Prostate gland (tissue), 2 donors: ENCODE data around the gene MCFD2. TPM values are rescaled to one million over a fixed set of nuclear protein-coding genes. Genes with fewer than 3 reads are reported as not detected.

Experiments used
- DNase-seq: peaks from one replicate; pipeline ENCODE4 v3.0.0-alpha.2; 2019; ENCODE audit warnings: low spot score
- H3K27ac ChIP-seq, 2 donors: fragments of 200-600 bp; sonication (generic); 2 replicates each; pipeline ENCODE4 v1.5.1; 2017 to 2019
- H3K27me3 ChIP-seq: fragments of 200-600 bp; sonication (generic); replicated peaks from 2 replicates; pipeline ENCODE4 v1.5.1; 2019; ENCODE audit not compliant: insufficient read depth
- H3K36me3 ChIP-seq, 2 donors: fragments of 200-600 bp; sonication (generic); 1 replicate in 1 of 2; 2 replicates in 1 of 2; pipeline versions ENCODE4 v1.5.1 to v1.8.1; 2017 to 2019
- H3K4me1 ChIP-seq: fragments of 200-600 bp; sonication (generic); replicated peaks from 2 replicates; pipeline ENCODE4 v1.5.1; 2019
- H3K4me3 ChIP-seq, 2 donors: fragments of 200-600 bp; sonication (generic); 2 replicates each; pipeline ENCODE4 v1.5.1; 2017 to 2019
- H3K9me3 ChIP-seq: fragments of 200-600 bp; sonication (generic); 2 replicates; pipeline ENCODE4 v1.5.1; 2017
- CTCF ChIP-seq, 4 experiments: fragments of 200-600 bp in 2 of 4; fragments of 450-650 bp in 2 of 4; sonication (generic) in 2 of 4; IDR thresholded peaks; 1 replicate in 3 of 4; 2 replicates in 1 of 4; pipeline ENCODE4 v1.5.1; 2016 to 2019; ENCODE audit warnings: antibody characterized with exemption in 4 of 4, mild to moderate bottlenecking in 2 of 4, moderate library complexity in 2 of 4
- POLR2A ChIP-seq: fragments of 450-650 bp; IDR thresholded peaks from one replicate; pipeline ENCODE4 v1.6.1; 2016; ENCODE audit warnings: antibody characterized with exemption, mild to moderate bottlenecking
- POLR2AphosphoS5 ChIP-seq: sonication (generic); formaldehyde crosslinking; IDR thresholded peaks from one replicate; pipeline ENCODE4 v1.6.1; 2017; ENCODE audit warnings: antibody characterized with exemption
- WGBS: methylation state at CpG from one replicate; pipeline ENCODE4 v1.1.5; 2018; 5-methylcytosine and 5-hydroxymethylcytosine counted together
- intact Hi-C: fragments of 100-400 bp; cut with DNase I; formaldehyde crosslinking; loops from one replicate; pipeline ENCODE4 v1.14.2; 2022
- total RNA-seq, 2 donors: library from RNA; depleted of rRNA; stranded (reverse); fragments of >200 nt; gene quantifications; one replicate each; pipeline ENCODE4 v1.1.0, GENCODE V29; 2016

The MCFD2 gene
- total RNA-seq, 2 donors from 2014 or later, result 77.9 to 88.4 TPM

DNA sequence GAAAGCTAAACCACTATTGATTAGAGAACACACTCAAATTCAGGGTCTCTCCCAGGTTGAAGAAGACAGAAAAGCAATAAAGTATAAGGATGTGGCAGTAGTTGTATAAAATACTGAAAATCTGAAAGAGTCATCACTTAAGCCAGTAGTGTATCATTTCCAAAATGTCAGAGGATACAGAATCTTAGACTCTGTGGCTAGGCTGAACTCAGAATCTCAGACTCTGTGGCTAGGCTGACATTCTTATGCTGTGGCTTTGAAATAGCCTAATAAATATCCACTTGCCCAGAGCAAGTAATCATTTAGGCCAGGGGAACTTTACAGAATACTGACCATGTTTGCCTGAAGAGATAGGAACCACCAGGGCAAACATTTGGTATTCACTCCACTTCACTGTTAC lies 13.1 kb downstream of the MCFD2 start:
- no peaks in the 10 kb centered on the region for H3K27me3 ChIP-seq
- no peak overlapping the region for H3K27ac ChIP-seq
- TF ChIP-seq CTCF (IDR thresholded peaks at IDR 0.05) (no peak), POLR2A (no peak), POLR2AphosphoS5 (no peak)
- H3K36me3 ChIP-seq, result no peaks in the 10 kb centered on the region
- no peaks in the 10 kb centered on the region for H3K4me1 ChIP-seq
- no peaks in the 10 kb centered on the region for H3K9me3 ChIP-seq
- no peak overlapping the region for H3K4me3 ChIP-seq
- intact Hi-C loops, result no loop called here
- DNase-seq, result no peak

DNA sequence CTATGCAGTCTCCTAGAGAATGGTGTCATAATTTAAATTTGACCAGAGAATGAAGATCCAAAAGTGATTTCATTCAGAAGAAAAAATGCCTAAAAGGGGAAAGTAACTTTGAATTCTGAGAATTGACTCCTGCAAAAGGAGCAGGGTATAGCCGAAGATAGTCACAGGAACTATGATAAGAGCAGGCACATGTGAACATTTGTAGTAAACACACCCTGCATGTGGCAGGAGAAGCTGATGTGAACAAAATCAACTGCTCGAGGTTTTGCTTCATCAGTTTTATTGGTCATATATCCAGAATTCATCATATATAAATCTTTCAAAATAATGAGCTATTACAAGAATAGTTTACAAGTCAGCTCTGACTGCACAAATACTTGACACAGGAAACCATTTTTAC lies 14.0 kb downstream of the MCFD2 start:
- 65% methylated on average over 2 of the region's 2 CpGs for WGBS
- intact Hi-C loops, result no loop called here
- no peaks in the 10 kb centered on the region for H3K27me3 ChIP-seq
- H3K36me3 ChIP-seq, result no peaks in the 10 kb centered on the region
- TF ChIP-seq POLR2A (no peak), POLR2AphosphoS5 (no peak), CTCF (IDR thresholded peaks at IDR 0.05) (no peak)
- no peaks in the 10 kb centered on the region for H3K9me3 ChIP-seq
- no peak overlapping the region for H3K27ac ChIP-seq
- DNase-seq, result no peak
- H3K4me3 ChIP-seq, result no peak overlapping the region
- no peaks in the 10 kb centered on the region for H3K4me1 ChIP-seq

DNA sequence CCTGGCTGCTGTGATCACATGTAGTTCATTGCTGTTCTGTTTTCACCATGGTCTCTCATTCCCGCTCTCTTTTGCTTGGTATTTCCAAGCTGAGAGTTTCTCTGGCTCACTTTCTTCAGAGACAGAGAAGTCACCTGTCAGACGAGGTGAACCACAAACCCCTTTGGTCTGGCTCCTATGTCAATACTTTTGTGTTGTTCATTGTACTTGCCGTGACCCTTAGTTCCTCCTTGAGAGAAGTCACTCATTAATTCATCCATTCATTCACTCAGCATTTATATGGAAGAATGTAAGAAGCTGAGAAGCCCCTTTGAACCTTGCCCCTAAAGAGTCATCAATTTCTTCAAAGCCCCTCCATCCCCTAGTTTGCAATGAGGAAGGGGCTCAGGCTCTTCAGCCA lies 15.2 kb downstream of the MCFD2 start:
- WGBS, result 63% methylated on average over 3 of the region's 3 CpGs
- Histone ChIP-seq H3K27me3 (no peaks in the 10 kb centered on the region), H3K9me3 (no peaks in the 10 kb centered on the region), H3K36me3 (no peaks in the 10 kb centered on the region), H3K4me1 (no peaks in the 10 kb centered on the region), H3K4me3 (no peak overlapping the region), H3K27ac (no peak overlapping the region)
- intact Hi-C loops, result no loop called here
- TF ChIP-seq CTCF (IDR thresholded peaks at IDR 0.05), result no peak
- TF ChIP-seq POLR2A, result no peak
- no peak for TF ChIP-seq POLR2AphosphoS5
- DNase-seq, result no peak

DNA sequence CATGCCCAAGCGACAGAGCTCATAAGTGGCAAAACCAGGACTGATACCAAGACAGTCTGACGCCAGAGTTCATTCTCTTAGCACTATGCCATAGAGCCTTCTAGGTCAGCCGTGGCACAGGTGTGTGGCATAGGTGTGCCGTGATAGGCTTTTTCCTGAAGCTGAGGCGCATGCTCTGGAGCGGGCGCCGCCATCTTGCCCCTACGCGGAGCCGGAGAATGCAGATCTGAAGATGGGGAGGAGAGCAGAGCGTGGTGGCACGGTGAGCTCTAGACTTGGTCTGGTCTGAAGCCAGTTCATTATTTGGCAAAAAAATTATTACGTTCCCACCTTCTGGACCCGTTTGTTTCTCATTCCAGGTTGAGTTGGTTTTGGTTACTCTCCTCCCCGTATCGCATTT lies 16.6 kb downstream of the MCFD2 start:
- Histone ChIP-seq H3K4me1 (no peaks in the 10 kb centered on the region), H3K27ac (no peak overlapping the region), H3K27me3 (no peaks in the 10 kb centered on the region), H3K4me3 (no peak overlapping the region), H3K36me3 (no peaks in the 10 kb centered on the region), H3K9me3 (no peaks in the 10 kb centered on the region)
- DNase-seq, result no peak
- intact Hi-C loops, result no loop called here
- WGBS, result 93% methylated on average over 17 of the region's 17 CpGs
- TF ChIP-seq CTCF (IDR thresholded peaks at IDR 0.05) (no peak), POLR2AphosphoS5 (no peak), POLR2A (no peak)

- no peaks in the 10 kb centered on the region for H3K36me3 ChIP-seq
Observed at GRCh38 chr2:46898024-46898423, 17.6 kb downstream of the MCFD2 start.

More at GRCh38 chr2:46898024-46898423, 17.6 kb downstream of the MCFD2 start:
- 81% methylated on average over 5 of the region's 5 CpGs for WGBS
- H3K27ac ChIP-seq, result no peak overlapping the region
- intact Hi-C loops, result no loop called here
- no peaks in the 10 kb centered on the region for H3K27me3 ChIP-seq
- H3K4me1 ChIP-seq, result no peaks in the 10 kb centered on the region
- TF ChIP-seq POLR2A (no peak), POLR2AphosphoS5 (no peak), CTCF (IDR thresholded peaks at IDR 0.05) (no peak)
- H3K4me3 ChIP-seq, result no peak overlapping the region
- no peak for DNase-seq
- H3K9me3 ChIP-seq, result no peaks in the 10 kb centered on the region
